OCI-LY7 (cell line): ENCODE data around the gene EML6. TPM values are rescaled to one million over a fixed set of nuclear protein-coding genes. Genes with fewer than 3 reads are reported as not detected.

Experiments used
- BruUV-seq: library from RNA; stranded (reverse); fragments of 400-500 nt; replicated peaks from 2 replicates; lab custom pipeline; 2021; lab: Mats Ljungman, UMichigan
- CTCF ChIA-PET: fragments of 300-600 bp; sonication (Branson Sonifier 250); formaldehyde crosslinking; loops from one replicate; lab custom pipeline; 2022; ENCODE audit warnings: antibody characterized with exemption; ENCODE audit not compliant: unreplicated experiment; lab: Charles Lee
- POLR2A ChIA-PET: fragments of 300-600 bp; sonication (Branson Sonifier 250); formaldehyde crosslinking; loops from one replicate; lab custom pipeline; 2022; ENCODE audit warnings: antibody characterized with exemption; lab: Charles Lee
- DNase-seq: peaks from one replicate; pipeline ENCODE4 v3.0.0-alpha.2; 2015; ENCODE audit warnings: low spot score
- H2AFZ ChIP-seq: fragments of 200-600 bp; sonication (generic), shearing (Covaris generic); 2 replicates; pipeline ENCODE4 v1.6.1; 2014; ENCODE audit warnings: mild to moderate bottlenecking, antibody characterized with exemption, low read length, moderate library complexity
- H3K27ac ChIP-seq: fragments of 200-600 bp; sonication (generic); 2 replicates; pipeline ENCODE4 v1.5.1; 2014; ENCODE audit warnings: mixed run types, low read depth, mild to moderate bottlenecking, moderate library complexity, low read length, inconsistent platforms; ENCODE audit not compliant: poor library complexity, severe bottlenecking
- H3K36me3 ChIP-seq: fragments of 200-600 bp; sonication (generic); 2 replicates; pipeline ENCODE4 v1.6.1; 2014; ENCODE audit warnings: mild to moderate bottlenecking, antibody characterized with exemption, low read length, moderate library complexity, mixed read lengths; ENCODE audit not compliant: insufficient read depth
- H3K4me1 ChIP-seq: fragments of 200-600 bp; sonication (generic); 2 replicates; pipeline ENCODE4 v1.5.1; 2014; ENCODE audit warnings: mild to moderate bottlenecking, low read length; ENCODE audit not compliant: insufficient read depth, poor library complexity, severe bottlenecking
- H3K4me2 ChIP-seq: fragments of 200-600 bp; sonication (generic); 2 replicates; pipeline ENCODE4 v1.6.1; 2014; ENCODE audit warnings: mild to moderate bottlenecking, low read length
- H3K4me3 ChIP-seq: fragments of 200-600 bp; sonication (generic); 2 replicates; pipeline ENCODE4 v1.5.1; 2014; ENCODE audit warnings: mild to moderate bottlenecking, low read depth, low read length; ENCODE audit not compliant: poor library complexity, severe bottlenecking
- H3K79me2 ChIP-seq: fragments of 200-600 bp; sonication (generic); 2 replicates; pipeline ENCODE4 v1.6.1; 2016; ENCODE audit warnings: low read depth, mild to moderate bottlenecking, low read length, moderate library complexity, mixed read lengths; ENCODE audit not compliant: insufficient read depth
- H3K9me2 ChIP-seq: fragments of 200-600 bp; sonication (generic); 2 replicates; pipeline ENCODE4 v1.6.1; 2016; ENCODE audit warnings: mild to moderate bottlenecking, low read length, mixed read lengths; ENCODE audit not compliant: insufficient read depth
- H3K9me3 ChIP-seq: fragments of 200-600 bp; sonication (generic); 2 replicates; pipeline ENCODE4 v1.6.1; 2014; ENCODE audit warnings: mild to moderate bottlenecking, mixed run types, low read length, mixed read lengths
- H4K20me1 ChIP-seq: fragments of 200-600 bp; sonication (generic); 2 replicates; pipeline ENCODE4 v1.6.1; 2014; ENCODE audit warnings: mild to moderate bottlenecking, antibody characterized with exemption, low read length, moderate library complexity, mixed read lengths; ENCODE audit not compliant: insufficient read depth
- EZH2phosphoT487 ChIP-seq: fragments of 200-600 bp; sonication (generic); IDR thresholded peaks from 2 replicates; pipeline ENCODE4 v1.6.1; 2018; ENCODE audit warnings: low read depth, borderline replicate concordance, mild to moderate bottlenecking, mixed run types, antibody characterized with exemption, low read length, moderate library complexity, mixed read lengths
- intact Hi-C: fragments of 100-400 bp; cut with micrococcal nuclease; formaldehyde crosslinking; loops from one replicate; pipeline ENCODE4 v1.10.0; 2022; ENCODE audit not compliant: unreplicated experiment
- total RNA-seq, 2 experiments: library from RNA; depleted of rRNA in 1 of 2; stranded (reverse); fragments of >200 nt in 1 of 2; shearing (Covaris generic) in 1 of 2; gene quantifications; 2 replicates each; pipeline ENCODE4 v1.2.3, GENCODE V29; 2014 to 2022
- TF ChIP-seq, protein P1 (sequence below): fragments of 200-600 bp; sonication (generic); conservative IDR thresholded peaks from 2 replicates; pipeline ENCODE4 v1.5.1; 2014; ENCODE audit warnings: mild to moderate bottlenecking, antibody characterized with exemption, low read length, moderate library complexity, mixed read lengths

EML6 gene
- total RNA-seq, 2 experiments from 2014 or later: 310 to 367 TPM

DNA sequence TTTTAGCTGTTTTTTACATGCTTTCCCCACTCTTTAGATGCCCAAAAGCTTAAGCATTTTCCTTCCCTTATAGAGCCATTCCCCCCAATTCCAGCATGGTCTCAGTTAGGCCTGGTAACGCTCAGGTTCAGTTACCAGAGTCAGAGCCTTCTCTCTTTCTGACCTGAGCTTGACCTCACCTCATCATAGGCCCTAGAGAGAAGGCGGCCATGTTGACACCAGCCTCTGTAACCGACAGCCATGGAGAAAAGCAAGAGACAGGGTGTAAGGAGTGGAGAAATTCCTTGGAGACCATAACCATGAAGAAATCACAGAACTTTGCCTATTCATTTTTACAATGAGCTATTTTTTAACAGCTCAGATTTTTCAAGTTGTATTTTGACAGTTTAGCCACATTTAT is 227.3 kb downstream of the EML6 start:
- Histone ChIP-seq H3K4me3 (no peak overlapping the region), H3K9me2 (no peaks in the 10 kb centered on the region), H3K27ac (no peak overlapping the region), H3K79me2 (no peaks in the 10 kb centered on the region), H4K20me1 (no peaks in the 10 kb centered on the region), H3K36me3 (peaks cover 100% of the 10 kb centered on the region), H3K4me2 (no peak overlapping the region), H2AFZ (no peak overlapping the region), H3K4me1 (no peaks in the 10 kb centered on the region), H3K9me3 (no peaks in the 10 kb centered on the region)
- no peak for DNase-seq
- no peak for TF ChIP-seq EZH2phosphoT487
- TF ChIP-seq, protein P1, sequence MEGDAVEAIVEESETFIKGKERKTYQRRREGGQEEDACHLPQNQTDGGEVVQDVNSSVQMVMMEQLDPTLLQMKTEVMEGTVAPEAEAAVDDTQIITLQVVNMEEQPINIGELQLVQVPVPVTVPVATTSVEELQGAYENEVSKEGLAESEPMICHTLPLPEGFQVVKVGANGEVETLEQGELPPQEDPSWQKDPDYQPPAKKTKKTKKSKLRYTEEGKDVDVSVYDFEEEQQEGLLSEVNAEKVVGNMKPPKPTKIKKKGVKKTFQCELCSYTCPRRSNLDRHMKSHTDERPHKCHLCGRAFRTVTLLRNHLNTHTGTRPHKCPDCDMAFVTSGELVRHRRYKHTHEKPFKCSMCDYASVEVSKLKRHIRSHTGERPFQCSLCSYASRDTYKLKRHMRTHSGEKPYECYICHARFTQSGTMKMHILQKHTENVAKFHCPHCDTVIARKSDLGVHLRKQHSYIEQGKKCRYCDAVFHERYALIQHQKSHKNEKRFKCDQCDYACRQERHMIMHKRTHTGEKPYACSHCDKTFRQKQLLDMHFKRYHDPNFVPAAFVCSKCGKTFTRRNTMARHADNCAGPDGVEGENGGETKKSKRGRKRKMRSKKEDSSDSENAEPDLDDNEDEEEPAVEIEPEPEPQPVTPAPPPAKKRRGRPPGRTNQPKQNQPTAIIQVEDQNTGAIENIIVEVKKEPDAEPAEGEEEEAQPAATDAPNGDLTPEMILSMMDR: no peak
- intact Hi-C loops: no loop called here
- ChIA-PET POLR2A (interaction anchor here (0.6 to 0.9 kb wide), 2 partner anchors 13 to 220 kb away, joined by 3 read pairs; no protein-coding TSS in a partner anchor), CTCF (no interaction called here)
- no TSS peak for BruUV-seq

DNA sequence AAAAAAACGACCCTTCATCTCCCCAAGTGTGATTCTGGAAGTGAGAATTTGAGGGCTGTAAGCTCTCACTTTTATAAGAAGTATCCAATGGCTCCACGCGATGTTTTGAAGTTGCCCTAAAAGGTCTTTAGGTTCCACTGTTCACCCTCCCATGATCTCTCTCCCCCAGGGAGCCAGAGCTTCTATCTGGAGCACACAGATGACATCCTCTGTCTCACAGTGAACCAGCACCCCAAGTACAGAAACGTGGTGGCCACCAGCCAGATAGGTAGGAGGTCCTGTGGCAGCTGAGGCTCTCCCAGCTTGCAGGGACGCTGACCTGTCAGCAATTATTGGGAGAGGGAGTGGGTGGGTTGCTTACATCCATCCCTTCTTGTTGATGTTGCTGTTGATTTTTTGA is 229.0 kb downstream of the EML6 start:
- H3K9me3 ChIP-seq: no peaks in the 10 kb centered on the region
- H3K36me3 ChIP-seq: peaks cover 100% of the 10 kb centered on the region
- H3K9me2 ChIP-seq: no peaks in the 10 kb centered on the region
- no peak overlapping the region for H3K4me2 ChIP-seq
- POLR2A ChIA-PET: interaction anchor here (0.6 kb wide), 1 partner anchor 522 kb away, joined by 4 read pairs; no protein-coding TSS in a partner anchor
- TF ChIP-seq, protein P1: no peak
- TF ChIP-seq EZH2phosphoT487: no peak
- no peak overlapping the region for H3K4me3 ChIP-seq
- H2AFZ ChIP-seq: no peak overlapping the region
- H3K27ac ChIP-seq: no peak overlapping the region
- no peaks in the 10 kb centered on the region for H3K4me1 ChIP-seq
- H4K20me1 ChIP-seq: no peaks in the 10 kb centered on the region
- intact Hi-C loops: no loop called here
- DNase-seq: no peak
- no TSS peak for BruUV-seq
- H3K79me2 ChIP-seq: no peaks in the 10 kb centered on the region
- CTCF ChIA-PET: no interaction called here

DNA sequence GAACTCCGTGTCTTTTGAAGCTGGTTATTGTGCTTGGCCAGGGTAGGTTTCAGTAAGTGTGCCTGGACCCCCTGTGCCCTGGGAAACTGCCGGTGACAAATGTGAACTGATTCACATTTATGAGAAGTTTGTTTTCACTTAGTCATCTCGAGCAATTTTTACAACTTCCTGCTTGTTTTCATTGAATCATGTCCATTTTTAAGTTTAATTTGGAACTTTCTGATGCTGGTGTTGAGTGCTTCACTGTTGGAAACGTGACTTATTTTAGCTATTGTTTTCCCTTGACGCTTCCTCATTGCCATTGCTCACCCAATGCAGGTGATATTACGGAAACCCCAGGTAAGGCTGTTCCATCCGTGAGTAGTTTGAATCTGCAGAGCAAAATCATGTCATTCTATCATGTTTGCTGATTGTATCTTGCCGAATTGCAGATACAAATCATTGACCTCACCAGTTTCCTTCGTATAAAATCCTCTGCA is 229.6 kb downstream of the EML6 start:
- ChIA-PET CTCF (no interaction called here), POLR2A (no interaction called here)
- H3K79me2 ChIP-seq: no peaks in the 10 kb centered on the region
- intact Hi-C loops: no loop called here
- DNase-seq: no peak
- H3K4me1 ChIP-seq: no peaks in the 10 kb centered on the region
- no peak overlapping the region for H3K4me2 ChIP-seq
- TSS peak; percentile 19 for BruUV-seq
- no peak overlapping the region for H2AFZ ChIP-seq
- H3K27ac ChIP-seq: no peak overlapping the region
- H4K20me1 ChIP-seq: no peaks in the 10 kb centered on the region
- H3K36me3 ChIP-seq: peaks cover 100% of the 10 kb centered on the region
- H3K4me3 ChIP-seq: no peak overlapping the region
- TF ChIP-seq, protein P1: no peak
- no peak for TF ChIP-seq EZH2phosphoT487
- no peaks in the 10 kb centered on the region for H3K9me3 ChIP-seq
- no peaks in the 10 kb centered on the region for H3K9me2 ChIP-seq
